ENCODE results near the gene FNIP2. TPM values are rescaled to one million over a fixed set of nuclear protein-coding genes. Genes with fewer than 3 reads are reported as not detected.

Gene FNIP2
- total RNA-seq, 1 experiment from 2014 or later = 5.2 TPM

DNA sequence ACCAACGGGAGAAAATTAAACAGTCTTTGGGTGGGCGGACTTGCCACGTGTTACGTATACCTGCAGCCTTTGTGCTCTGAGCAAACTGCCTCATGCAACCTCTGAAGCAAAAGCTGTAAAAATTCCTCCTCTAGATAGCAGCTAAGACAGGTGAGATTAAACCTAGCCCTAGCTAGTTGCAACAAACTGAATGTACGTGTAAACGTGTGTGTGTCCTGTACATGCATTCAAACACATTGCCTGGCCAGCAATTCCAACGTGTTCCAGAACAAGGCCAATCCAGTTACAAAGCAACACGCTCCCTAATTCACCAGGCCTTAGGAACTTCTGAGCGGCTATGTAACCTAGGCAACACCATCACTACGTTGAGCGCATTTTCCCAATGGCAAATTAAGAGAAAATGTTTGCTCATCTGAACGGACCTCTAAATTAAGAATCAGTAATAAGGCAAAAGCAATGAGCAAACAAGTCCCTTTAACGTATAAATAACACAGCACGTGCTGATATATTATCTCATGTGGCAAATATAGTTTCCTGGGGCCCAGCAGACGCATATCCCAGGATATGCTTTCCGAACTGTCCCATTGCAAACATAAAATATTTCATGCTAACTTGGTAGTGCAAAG, 46.4 kb upstream of the FNIP2 start:
- ChIA-PET POLR2A (ENCODE audit: unreplicated experiment) (no interaction called here), CTCF (no interaction called here)
- Histone ChIP-seq H3K4me2 (ENCODE audit: low read length) (peak overlapping the region; percentile 91), H3K27me3 (ENCODE audit: low read length) (no peaks in the 10 kb centered on the region), H4K20me1 (ENCODE audit: low read length) (no peaks in the 10 kb centered on the region), H3K9me3 (ENCODE audit: low read length) (no peaks in the 10 kb centered on the region), H3K79me2 (ENCODE audit: low read length) (peaks cover 30% of the 10 kb centered on the region), H3K36me3 (ENCODE audit: low read depth, low read length) (peaks cover 22% of the 10 kb centered on the region), H3K4me3 (ENCODE audit: low read length) (peak overlapping the region; percentile 92), H3K9me2 (replicated peaks; ENCODE audit: low read length) (no peaks in the 10 kb centered on the region), H3K9ac (ENCODE audit: low read length) (peak overlapping the region; percentile 95), H2AFZ (ENCODE audit: low read length) (peak overlapping the region; percentile 91), H3F3A (ENCODE audit: low read length, unreplicated experiment) (no peaks in the 10 kb centered on the region), H3K27ac (ENCODE audit: low read length) (peak overlapping the region; percentile 58), H3K4me1 (ENCODE audit: insufficient read depth, low read length) (0 out of 2 replicates have a peak, but pooled peaks cover 6% of the 10 kb centered on the region)
- BruUV-seq (replicated peaks) = no TSS peak
- no peak for TF ChIP-seq EZH2phosphoT487 (IDR thresholded peaks at IDR 0.05; ENCODE audit: borderline replicate concordance, low read length)
- TF ChIP-seq, protein P1, sequence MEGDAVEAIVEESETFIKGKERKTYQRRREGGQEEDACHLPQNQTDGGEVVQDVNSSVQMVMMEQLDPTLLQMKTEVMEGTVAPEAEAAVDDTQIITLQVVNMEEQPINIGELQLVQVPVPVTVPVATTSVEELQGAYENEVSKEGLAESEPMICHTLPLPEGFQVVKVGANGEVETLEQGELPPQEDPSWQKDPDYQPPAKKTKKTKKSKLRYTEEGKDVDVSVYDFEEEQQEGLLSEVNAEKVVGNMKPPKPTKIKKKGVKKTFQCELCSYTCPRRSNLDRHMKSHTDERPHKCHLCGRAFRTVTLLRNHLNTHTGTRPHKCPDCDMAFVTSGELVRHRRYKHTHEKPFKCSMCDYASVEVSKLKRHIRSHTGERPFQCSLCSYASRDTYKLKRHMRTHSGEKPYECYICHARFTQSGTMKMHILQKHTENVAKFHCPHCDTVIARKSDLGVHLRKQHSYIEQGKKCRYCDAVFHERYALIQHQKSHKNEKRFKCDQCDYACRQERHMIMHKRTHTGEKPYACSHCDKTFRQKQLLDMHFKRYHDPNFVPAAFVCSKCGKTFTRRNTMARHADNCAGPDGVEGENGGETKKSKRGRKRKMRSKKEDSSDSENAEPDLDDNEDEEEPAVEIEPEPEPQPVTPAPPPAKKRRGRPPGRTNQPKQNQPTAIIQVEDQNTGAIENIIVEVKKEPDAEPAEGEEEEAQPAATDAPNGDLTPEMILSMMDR (conservative IDR thresholded peaks at IDR 0.05; ENCODE audit: low read depth, low read length) = no peak
- TF ChIP-seq EZH2 (IDR thresholded peaks at IDR 0.05; ENCODE audit: low read length, unreplicated experiment) = no peak
- ATAC-seq (peak; percentile 39), DNase-seq (peak; percentile 26)
- intact Hi-C loops (cut with micrococcal nuclease) = no loop called here

DNA sequence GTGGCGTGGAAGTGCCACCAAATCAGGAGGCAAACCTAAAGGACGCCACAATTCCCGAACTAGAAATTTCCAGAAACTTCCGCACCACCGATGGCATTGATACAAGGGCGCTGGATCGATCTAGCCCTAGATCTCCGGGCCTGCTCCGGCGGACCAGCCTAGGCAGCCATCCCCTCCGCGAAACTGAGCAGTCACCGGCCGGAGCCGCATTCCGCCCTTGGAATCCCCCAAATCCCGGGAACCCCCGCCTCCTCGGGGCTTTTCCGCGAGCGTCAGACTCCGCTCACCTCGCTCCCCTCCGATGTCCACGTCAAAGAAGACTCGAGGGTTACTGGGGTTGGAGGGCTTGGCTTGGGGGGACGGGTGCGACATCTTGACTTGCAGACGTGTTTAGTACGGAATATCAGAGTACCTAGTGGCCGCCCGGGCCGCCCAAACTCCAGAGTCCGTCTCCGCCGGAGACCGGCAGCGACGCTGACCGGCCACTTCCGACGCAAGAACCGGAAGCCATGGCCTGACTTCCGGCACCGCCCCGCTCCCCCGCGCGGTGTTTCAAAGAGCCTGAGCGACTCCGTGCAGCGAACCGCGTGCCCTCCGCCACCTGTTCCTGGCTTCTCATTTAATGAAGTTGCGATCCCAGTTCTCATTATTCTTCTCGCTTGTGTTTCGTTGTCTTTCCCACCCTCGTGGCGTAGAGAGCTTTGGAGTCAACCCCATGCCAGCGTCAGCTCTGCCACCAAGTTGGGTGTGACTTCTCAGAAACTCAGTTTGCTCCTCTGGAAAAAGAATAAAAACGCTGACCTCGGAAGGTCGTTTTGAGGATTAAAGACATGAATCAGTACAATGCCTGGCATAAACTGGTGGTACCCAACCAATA, 45.7 kb upstream of the FNIP2 start, which contains the start of gene PPID:
TSS of gene PPID (minus strand) at position 480 of the 877 bp plus-strand sequence. CDS start at position 372, 108 bp downstream.
- no peaks in the 10 kb centered on the region for H3K27me3 ChIP-seq (ENCODE audit: low read length)
- ChIA-PET POLR2A (ENCODE audit: unreplicated experiment) (no interaction called here), CTCF (no interaction called here)
- intact Hi-C loops (cut with micrococcal nuclease) = no loop called here
- H3K9ac ChIP-seq (ENCODE audit: low read length) = peak within 1 kb of the TSS; percentile 95
- no peaks in the 10 kb centered on the region for H3K9me3 ChIP-seq (ENCODE audit: low read length)
- no peaks in the 10 kb centered on the region for H3K9me2 ChIP-seq (replicated peaks; ENCODE audit: low read length)
- TF ChIP-seq, protein P1 (conservative IDR thresholded peaks at IDR 0.05; ENCODE audit: low read depth, low read length) = no peak
- no peak for TF ChIP-seq EZH2 (IDR thresholded peaks at IDR 0.05; ENCODE audit: low read length, unreplicated experiment)
- TF ChIP-seq EZH2phosphoT487 (IDR thresholded peaks at IDR 0.05; ENCODE audit: borderline replicate concordance, low read length) = no peak
- no peaks in the 10 kb centered on the region for H3F3A ChIP-seq (ENCODE audit: low read length, unreplicated experiment)
- peaks cover 15% of the 10 kb centered on the region for H3K36me3 ChIP-seq (ENCODE audit: low read depth, low read length)
- peak within 1 kb of the TSS; percentile 91 for H2AFZ ChIP-seq (ENCODE audit: low read length)
- H3K4me1 ChIP-seq (ENCODE audit: insufficient read depth, low read length) = 0 out of 2 replicates have a peak, but pooled peaks cover 6% of the 10 kb centered on the region
- peak within 1 kb of the TSS; percentile 92 for H3K4me3 ChIP-seq (ENCODE audit: low read length)
- TSS peak; percentile 99 for BruUV-seq (replicated peaks)
- DNase-seq = peak; percentile 76
- no peaks in the 10 kb centered on the region for H4K20me1 ChIP-seq (ENCODE audit: low read length)
- H3K27ac ChIP-seq (ENCODE audit: low read length) = peak within 1 kb of the TSS; percentile 58
- peak within 1 kb of the TSS; percentile 91 for H3K4me2 ChIP-seq (ENCODE audit: low read length)
- H3K79me2 ChIP-seq (ENCODE audit: low read length) = peaks cover 30% of the 10 kb centered on the region
- peak; percentile 92 for ATAC-seq

Data from PC-3 (cell line).